Nephron progenitor cell (in vitro differentiated cells): ENCODE measurements around the gene TLE1.

Experiments
- DNase-seq: peaks from one replicate; pipeline ENCODE4 v3.0.0; 2021
- H3K27ac Mint-ChIP-seq: 2 replicates; pipeline ENCODE4 v1.8.0; 2021; ENCODE audit warnings: mild to moderate bottlenecking, moderate library complexity, mixed read lengths
- H3K27me3 Mint-ChIP-seq: 2 replicates; pipeline ENCODE4 v1.8.0; 2021; ENCODE audit warnings: mild to moderate bottlenecking, low read depth, mixed read lengths; ENCODE audit not compliant: poor library complexity
- H3K36me3 Mint-ChIP-seq: 2 replicates; pipeline ENCODE4 v1.8.0; 2021; ENCODE audit warnings: low read depth, mixed read lengths
- H3K4me1 Mint-ChIP-seq: 2 replicates; pipeline ENCODE4 v1.8.0; 2021; ENCODE audit warnings: mixed read lengths
- H3K4me3 Mint-ChIP-seq: 2 replicates; pipeline ENCODE4 v1.8.0; 2021; ENCODE audit warnings: mild to moderate bottlenecking, moderate library complexity, mixed read lengths
- H3K9me3 Mint-ChIP-seq: 2 replicates; pipeline ENCODE4 v1.8.0; 2021; ENCODE audit warnings: mild to moderate bottlenecking, moderate library complexity, mixed read lengths
- TF ChIP-seq, protein P1 (sequence below): fragments of 200-600 bp; sonication (generic); IDR thresholded peaks from 2 replicates; pipeline ENCODE4 v1.5.0; 2021; ENCODE audit warnings: antibody characterized with exemption

Gene TLE1

DNA sequence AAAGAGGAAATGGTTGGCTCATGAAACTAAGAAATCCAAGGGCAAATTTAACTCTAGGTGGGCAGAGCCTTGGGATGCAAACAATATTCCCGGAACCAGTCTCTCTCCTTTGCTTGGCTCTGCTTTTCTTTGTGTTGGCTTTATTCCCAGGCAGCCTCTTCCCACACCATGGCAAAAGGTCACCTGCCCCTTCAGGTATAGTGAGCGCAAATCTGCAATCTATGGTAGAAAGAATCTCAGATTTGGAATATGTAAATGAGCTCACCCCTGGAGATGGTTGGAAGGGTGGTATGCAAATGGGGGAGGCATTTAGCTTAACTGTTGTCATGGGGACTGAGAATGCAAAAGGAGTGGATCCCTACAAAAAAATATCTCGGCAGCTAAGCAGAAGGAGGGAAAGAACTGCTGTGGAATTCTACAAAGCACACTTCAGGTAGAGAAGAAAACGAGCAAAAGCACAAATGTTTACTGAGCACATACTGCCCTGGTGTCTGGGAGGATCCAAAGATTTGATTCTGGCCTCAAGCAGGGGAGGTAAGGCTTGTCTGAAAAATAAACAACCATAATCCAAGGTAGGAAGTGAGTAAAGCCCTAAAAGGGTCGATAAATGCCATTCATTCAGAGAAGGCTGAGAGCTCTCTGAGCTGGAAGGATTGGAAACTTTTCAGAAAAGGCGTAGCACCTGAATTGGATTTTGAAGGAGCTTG is 139.7 kb downstream of the TLE1 start:
- Mint-ChIP-seq H3K27ac (peak overlapping the region; percentile 90), H3K4me3 (peak overlapping the region; percentile 3), H3K4me1 (peaks cover 86% of the 10 kb centered on the region), H3K9me3 (no peaks in the 10 kb centered on the region), H3K36me3 (no peaks in the 10 kb centered on the region), H3K27me3 (peaks cover 3% of the 10 kb centered on the region)
- no peak for DNase-seq
- TF ChIP-seq, protein P1, sequence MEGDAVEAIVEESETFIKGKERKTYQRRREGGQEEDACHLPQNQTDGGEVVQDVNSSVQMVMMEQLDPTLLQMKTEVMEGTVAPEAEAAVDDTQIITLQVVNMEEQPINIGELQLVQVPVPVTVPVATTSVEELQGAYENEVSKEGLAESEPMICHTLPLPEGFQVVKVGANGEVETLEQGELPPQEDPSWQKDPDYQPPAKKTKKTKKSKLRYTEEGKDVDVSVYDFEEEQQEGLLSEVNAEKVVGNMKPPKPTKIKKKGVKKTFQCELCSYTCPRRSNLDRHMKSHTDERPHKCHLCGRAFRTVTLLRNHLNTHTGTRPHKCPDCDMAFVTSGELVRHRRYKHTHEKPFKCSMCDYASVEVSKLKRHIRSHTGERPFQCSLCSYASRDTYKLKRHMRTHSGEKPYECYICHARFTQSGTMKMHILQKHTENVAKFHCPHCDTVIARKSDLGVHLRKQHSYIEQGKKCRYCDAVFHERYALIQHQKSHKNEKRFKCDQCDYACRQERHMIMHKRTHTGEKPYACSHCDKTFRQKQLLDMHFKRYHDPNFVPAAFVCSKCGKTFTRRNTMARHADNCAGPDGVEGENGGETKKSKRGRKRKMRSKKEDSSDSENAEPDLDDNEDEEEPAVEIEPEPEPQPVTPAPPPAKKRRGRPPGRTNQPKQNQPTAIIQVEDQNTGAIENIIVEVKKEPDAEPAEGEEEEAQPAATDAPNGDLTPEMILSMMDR, result no peak

DNA sequence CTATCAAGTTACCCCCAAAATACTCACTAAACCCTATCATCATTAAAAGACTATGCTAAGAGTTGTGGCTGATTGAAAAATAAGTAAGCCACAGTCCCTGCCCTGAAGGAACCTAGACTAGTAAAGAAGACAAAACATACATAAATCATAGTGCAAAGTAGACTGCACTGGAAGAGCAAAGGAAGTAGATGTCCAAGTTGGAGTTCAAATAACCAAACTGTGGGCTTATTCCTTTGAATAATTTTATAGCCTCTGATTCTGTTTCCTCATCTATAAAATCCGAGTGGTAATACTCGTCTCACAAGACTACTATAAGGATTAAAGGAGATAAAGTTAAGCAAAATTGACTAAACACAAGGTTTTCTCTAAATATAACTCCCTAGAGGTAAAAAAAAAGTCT is 140.4 kb downstream of the TLE1 start:
- TF ChIP-seq, protein P1, result no peak
- Mint-ChIP-seq H3K4me3 (no peak overlapping the region), H3K4me1 (peaks cover 78% of the 10 kb centered on the region), H3K9me3 (no peaks in the 10 kb centered on the region), H3K36me3 (no peaks in the 10 kb centered on the region), H3K27me3 (peaks cover 3% of the 10 kb centered on the region), H3K27ac (no peak overlapping the region)
- no peak for DNase-seq

DNA sequence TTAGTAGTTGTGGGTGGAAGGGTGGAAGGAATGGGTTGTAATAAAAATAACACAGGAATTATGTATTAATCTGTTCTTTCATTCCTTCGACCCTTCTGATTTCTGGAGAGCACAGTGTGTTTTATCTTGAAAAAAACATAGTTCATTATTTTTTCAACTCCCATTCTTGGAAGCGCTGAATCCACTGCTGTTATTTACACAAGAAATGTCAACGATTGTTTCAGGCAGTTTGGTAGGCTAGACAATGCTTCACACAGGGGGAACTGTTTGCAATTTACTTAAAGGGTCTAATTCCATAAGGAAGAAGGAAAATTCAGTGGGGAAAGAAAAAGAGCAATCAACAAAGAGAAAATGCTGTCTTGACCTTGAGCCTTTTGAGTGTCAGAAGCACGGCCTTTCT is 142.9 kb downstream of the TLE1 start:
- H3K9me3 Mint-ChIP-seq, result no peaks in the 10 kb centered on the region
- no peak for DNase-seq
- no peaks in the 10 kb centered on the region for H3K36me3 Mint-ChIP-seq
- peaks cover 3% of the 10 kb centered on the region for H3K27me3 Mint-ChIP-seq
- H3K4me3 Mint-ChIP-seq, result no peak overlapping the region
- TF ChIP-seq, protein P1, result no peak
- peaks cover 67% of the 10 kb centered on the region for H3K4me1 Mint-ChIP-seq
- no peak overlapping the region for H3K27ac Mint-ChIP-seq

DNA sequence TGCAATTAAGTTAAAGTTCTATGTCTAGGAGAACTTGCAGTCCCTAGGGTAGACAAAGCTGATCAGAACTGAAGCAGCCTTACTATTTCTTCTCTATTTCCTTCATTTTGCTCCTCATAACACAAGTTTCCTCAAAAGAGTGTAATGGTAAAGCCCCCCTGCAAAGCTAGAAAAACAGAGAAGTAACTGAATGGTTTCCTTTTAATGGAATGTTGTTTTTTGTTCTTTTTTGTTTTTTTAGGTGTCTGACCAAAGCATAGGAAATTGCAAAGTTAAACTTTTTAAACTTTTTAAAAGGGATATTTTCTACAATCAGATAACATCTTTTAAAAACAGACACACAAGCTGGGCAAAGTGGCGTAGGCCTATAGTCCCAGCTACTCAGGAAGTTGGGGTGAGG is 145.7 kb downstream of the TLE1 start:
- Mint-ChIP-seq H3K9me3 (no peaks in the 10 kb centered on the region), H3K4me3 (no peak overlapping the region), H3K27me3 (peaks cover 5% of the 10 kb centered on the region), H3K27ac (no peak overlapping the region), H3K36me3 (no peaks in the 10 kb centered on the region), H3K4me1 (peaks cover 57% of the 10 kb centered on the region)
- TF ChIP-seq, protein P1, result no peak
- DNase-seq, result no peak

DNA sequence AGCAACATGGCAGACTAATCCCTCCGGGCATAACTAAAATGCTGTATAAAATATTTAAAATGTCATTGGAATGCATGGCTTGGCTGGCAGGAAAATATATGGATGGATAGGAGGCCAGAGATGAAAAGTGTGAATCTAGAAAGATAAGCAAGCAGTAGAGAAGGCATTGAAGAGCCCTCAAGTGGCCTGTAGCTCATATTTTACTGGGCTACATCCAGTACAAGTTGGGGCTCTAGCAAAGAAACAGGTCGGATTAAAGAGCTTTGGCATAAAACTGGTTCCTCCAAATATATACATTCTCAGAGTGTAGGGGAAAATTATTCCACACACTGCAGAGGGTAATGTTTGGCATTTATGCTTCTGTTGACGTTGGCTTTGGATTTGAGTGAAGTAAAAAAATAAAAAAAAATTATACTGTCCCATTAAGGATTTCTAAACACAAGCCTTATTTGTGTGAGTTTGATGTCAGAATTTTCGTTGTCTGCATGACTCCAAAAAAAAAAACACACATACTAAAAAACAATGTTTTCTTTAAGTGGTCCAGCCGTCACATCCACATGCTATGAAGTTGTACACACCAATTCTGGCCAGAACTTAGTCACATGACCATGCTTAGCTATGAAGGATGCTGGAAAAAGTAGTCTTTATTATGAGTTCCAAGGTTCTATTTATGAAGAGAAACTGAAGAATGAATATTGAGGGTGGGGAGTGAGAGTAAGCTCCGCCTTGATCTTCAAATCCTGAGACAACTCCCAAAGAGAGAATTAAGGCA is 147.0 kb downstream of the TLE1 start:
- DNase-seq, result no peak
- TF ChIP-seq, protein P1, result no peak
- H3K36me3 Mint-ChIP-seq, result no peaks in the 10 kb centered on the region
- H3K4me1 Mint-ChIP-seq, result peaks cover 56% of the 10 kb centered on the region
- no peak overlapping the region for H3K4me3 Mint-ChIP-seq
- H3K9me3 Mint-ChIP-seq, result no peaks in the 10 kb centered on the region
- H3K27ac Mint-ChIP-seq, result no peak overlapping the region
- H3K27me3 Mint-ChIP-seq, result peaks cover 5% of the 10 kb centered on the region
